IPS DF 6.9 (cell line): Measurements from ENCODE around the gene TLR3.
"Not testable (repeated sequence)": the region's sequence is repeated elsewhere in the genome, so short reads cannot be mapped to it uniquely, and the experiment has no call there.

ENCODE experiments used
- DNase-seq: peaks from one replicate; pipeline ENCODE4 v3.0.0-alpha.2; 2013; ENCODE audit warnings: low read depth, low spot score
- H3K27ac ChIP-seq: one replicate; pipeline ENCODE4 v1.5.1; 2013; ENCODE audit warnings: low read length, control low read depth
- H3K27me3 ChIP-seq: 2 replicates; pipeline ENCODE4 v1.6.1; 2013; ENCODE audit warnings: mild to moderate bottlenecking, low read length; ENCODE audit not compliant: control insufficient read depth, insufficient read depth
- H3K36me3 ChIP-seq: 2 replicates; pipeline ENCODE4 v1.6.1; 2013; ENCODE audit warnings: low read length; ENCODE audit not compliant: control insufficient read depth, insufficient read depth
- H3K4me1 ChIP-seq: 2 replicates; pipeline ENCODE4 v1.6.1; 2013; ENCODE audit warnings: low read length; ENCODE audit not compliant: control insufficient read depth, insufficient read depth
- H3K4me3 ChIP-seq: 2 replicates; pipeline ENCODE4 v1.5.1; 2013; ENCODE audit warnings: mild to moderate bottlenecking, low read length
- H3K9me3 ChIP-seq: 2 replicates; pipeline ENCODE4 v1.6.1; 2013; ENCODE audit warnings: low read length, inconsistent platforms; ENCODE audit not compliant: control insufficient read depth, insufficient read depth
- WGBS: extraction: QIAGEN DNeasy Blood & Tissue Kit; methylation state at CpG from one replicate; pipeline ENCODE4 v1.1.7; 2013; ENCODE audit warnings: mixed read lengths, missing lambda C conversion rate; ENCODE audit not compliant: insufficient read length, insufficient coverage; 5-methylcytosine and 5-hydroxymethylcytosine counted together

TLR3 gene

DNA sequence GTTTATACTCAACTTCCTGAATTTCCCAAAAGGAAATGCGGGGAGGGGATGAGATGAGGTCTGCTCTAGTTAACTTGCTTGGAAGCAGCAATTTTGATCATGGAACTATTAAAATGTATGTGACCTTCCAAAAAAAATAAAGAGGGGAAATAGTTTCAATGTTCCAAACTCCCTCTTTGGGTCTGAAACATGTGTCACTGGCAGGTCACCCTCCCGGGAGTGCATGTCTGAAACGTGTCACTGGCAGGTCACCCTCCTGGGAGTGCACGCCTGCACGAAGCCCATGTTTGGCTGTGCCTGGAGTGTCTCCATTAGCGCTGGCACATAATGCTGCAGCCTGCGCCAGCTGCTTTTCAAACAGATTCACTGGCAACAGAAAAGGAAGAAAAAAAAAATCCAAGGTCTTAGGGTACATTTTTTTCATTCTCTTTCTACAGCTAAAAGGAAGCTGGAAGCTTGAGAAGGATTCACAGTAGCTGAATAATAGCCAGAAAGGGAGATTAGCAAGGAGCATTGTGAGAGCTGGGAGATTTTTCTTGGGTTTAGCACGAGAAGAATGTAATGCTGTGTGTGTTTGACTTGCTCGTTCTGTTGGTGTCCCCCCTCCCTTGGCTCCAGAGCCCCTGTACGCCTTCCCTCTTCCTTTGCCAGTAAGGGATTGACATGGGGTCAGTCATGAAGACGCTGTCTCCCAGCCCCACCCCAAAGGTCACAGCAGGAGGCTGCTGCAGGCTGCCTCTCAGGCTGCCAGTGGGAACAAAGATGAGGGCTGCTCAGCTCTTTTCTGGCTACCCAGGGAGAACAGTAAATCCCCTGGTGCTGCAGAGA, 39.2 kb upstream of the TLR3 start:
- Histone ChIP-seq H3K36me3 (0 out of 2 replicates have a peak, but pooled peaks cover 2% of the 10 kb centered on the region), H3K4me1 (peaks cover 7% of the 10 kb centered on the region), H3K27me3 (no peaks in the 10 kb centered on the region), H3K9me3 (no peaks in the 10 kb centered on the region), H3K4me3 (no peak overlapping the region), H3K27ac (no peak overlapping the region)
- no peak for DNase-seq
- no CpG with 5 or more reads among the region's 11 CpGs for whole genome bisulfite sequencing

DNA sequence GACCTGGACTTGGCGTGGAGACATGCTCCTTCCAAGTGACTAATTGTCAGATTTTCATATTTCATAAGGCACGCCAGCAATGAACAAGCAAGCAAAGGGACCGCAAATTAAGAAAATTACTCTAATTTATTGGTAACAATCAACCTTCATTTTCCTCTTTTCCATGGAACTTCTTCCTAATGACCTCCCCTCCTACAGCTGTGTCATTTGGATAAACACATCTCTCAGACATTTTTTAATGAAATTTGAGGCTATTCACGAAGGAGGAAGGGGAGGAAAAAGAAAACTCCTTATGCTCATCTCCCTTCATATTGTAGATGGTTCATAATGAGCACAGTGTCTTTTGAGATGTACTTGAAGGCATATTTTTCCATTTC, 38.6 kb upstream of the TLR3 start:
- Histone ChIP-seq H3K27ac (no peak overlapping the region), H3K27me3 (no peaks in the 10 kb centered on the region), H3K4me3 (no peak overlapping the region), H3K9me3 (0 out of 2 replicates have a peak, but pooled peaks cover 1% of the 10 kb centered on the region), H3K36me3 (0 out of 2 replicates have a peak, but pooled peaks cover 2% of the 10 kb centered on the region), H3K4me1 (peaks cover 7% of the 10 kb centered on the region)
- DNase-seq: no peak
- no CpG with 5 or more reads among the region's 4 CpGs for WGBS

DNA sequence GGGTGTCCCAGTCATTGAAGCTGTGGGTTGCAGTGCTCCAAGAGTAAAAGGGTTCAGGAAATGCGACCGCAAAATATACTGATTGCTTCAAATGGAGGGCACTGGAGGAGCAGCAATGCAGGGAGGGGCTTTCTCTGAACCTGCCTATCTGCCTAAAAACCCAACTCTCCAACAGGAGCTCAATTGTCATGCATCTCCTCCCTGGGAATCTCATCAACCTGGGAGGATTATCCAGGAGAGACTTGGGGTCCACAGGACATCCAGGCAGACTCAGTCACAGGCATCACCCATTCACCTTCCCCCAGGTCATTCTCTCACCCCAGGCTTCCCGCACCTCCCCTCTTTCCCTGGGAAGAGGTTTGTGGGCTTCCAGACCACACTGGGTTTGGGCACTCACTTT, 38.2 kb upstream of the TLR3 start:
- no peak overlapping the region for H3K4me3 ChIP-seq
- WGBS: no CpG with 5 or more reads among the region's 3 CpGs
- no peak for DNase-seq

GRCh38 chr4:186032259-186032658, 36.7 kb upstream of the TLR3 start:
- no peaks in the 10 kb centered on the region for H3K27me3 ChIP-seq
- H3K36me3 ChIP-seq: no peaks in the 10 kb centered on the region
- WGBS: no CpG with 5 or more reads among the region's 1 CpG
- no peak overlapping the region for H3K27ac ChIP-seq
- 0 out of 2 replicates have a peak, but pooled peaks cover 1% of the 10 kb centered on the region for H3K9me3 ChIP-seq
- H3K4me3 ChIP-seq: no peak overlapping the region
- H3K4me1 ChIP-seq: peaks cover 7% of the 10 kb centered on the region
- no peak for DNase-seq

More for the DNA sequence above, 38.2 kb upstream of the TLR3 start:
- H3K27ac ChIP-seq: no peak overlapping the region
- H3K27me3 ChIP-seq: no peaks in the 10 kb centered on the region
- 0 out of 2 replicates have a peak, but pooled peaks cover 1% of the 10 kb centered on the region for H3K9me3 ChIP-seq
- 0 out of 2 replicates have a peak, but pooled peaks cover 2% of the 10 kb centered on the region for H3K36me3 ChIP-seq
- peaks cover 7% of the 10 kb centered on the region for H3K4me1 ChIP-seq

DNA sequence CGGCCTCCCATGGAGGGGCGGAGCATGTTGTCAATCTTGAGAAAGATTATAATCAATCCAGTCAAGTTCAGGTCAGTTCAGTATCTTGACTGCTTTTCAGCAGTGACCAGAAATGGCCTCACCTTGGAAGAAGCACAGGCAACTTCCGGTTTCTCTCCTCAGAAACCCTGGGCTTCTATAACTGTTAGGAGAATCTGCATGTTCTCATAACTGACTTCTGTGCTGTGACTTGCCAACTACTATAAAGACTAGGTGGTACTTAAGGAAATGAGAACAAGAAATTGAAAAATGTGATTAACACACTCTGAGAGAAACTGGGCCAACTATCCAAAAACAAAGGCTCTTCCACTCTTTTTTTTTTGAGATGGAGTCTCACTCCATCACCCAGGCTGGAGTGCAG, 35.9 kb upstream of the TLR3 start:
- Histone ChIP-seq H3K9me3 (0 out of 2 replicates have a peak, but pooled peaks cover 1% of the 10 kb centered on the region), H3K27me3 (no peaks in the 10 kb centered on the region), H3K27ac (no peak overlapping the region), H3K4me1 (peaks cover 7% of the 10 kb centered on the region), H3K4me3 (no peak overlapping the region), H3K36me3 (no peaks in the 10 kb centered on the region)
- no CpG with 5 or more reads among the region's 3 CpGs for WGBS
- DNase-seq: no peak

DNA sequence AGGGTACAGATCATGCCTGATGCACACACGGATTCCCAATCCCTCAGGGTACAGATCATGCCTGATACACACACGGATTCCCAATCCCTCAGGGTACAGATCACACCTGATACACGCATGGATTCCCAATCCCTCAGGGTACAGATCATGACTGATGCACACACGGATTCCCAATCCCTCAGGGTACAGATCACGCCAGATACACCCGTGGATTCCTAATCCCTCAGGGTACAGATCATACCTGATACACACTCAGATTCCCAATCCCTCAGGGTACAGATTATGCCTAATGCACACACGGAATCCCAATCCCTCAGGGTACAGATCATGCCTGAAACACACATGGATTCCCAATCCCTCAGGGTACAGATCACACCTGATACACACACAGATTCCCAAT, 34.3 kb upstream of the TLR3 start:
- not testable (repeated sequence) for H3K27ac ChIP-seq, H3K27me3 ChIP-seq, H3K4me1 ChIP-seq, H3K36me3 ChIP-seq, H3K9me3 ChIP-seq, H3K4me3 ChIP-seq, DNase-seq
- WGBS: no CpG with 5 or more reads among the region's 7 CpGs

DNA sequence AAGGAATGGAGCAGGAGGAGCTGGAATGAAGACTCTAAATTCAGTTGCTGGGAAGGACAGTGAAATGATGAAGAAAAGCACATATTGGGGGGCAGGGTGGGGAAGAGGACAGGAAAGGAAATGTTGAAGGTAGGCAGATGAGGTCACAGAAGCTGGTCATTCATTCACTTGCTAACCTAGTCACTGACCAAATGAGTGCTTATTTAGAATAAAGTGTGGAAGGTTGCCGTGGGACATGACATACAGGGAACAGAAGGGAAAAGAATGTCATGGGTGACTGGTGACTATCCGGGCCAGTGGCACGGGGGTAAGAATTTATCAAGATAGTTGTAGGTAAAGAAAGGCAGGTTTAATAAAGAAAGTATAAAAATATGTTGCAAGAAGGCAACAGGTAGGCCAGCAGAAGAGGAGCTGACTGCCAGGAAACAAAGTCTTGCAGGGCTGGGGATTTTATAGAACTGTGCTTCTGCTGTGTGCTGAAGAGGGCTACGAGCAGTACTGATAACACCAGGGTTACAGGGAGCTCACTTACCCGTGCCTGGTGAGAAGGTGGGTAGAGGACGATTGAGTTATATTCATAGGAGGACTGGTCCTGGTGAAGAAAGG, 31.9 kb upstream of the TLR3 start:
- Histone ChIP-seq H3K4me3 (no peak overlapping the region), H3K36me3 (no peaks in the 10 kb centered on the region), H3K4me1 (no peaks in the 10 kb centered on the region), H3K9me3 (0 out of 2 replicates have a peak, but pooled peaks cover 1% of the 10 kb centered on the region), H3K27ac (no peak overlapping the region), H3K27me3 (no peaks in the 10 kb centered on the region)
- 80% methylated on average over 1 of the region's 6 CpGs for WGBS
- no peak for DNase-seq

DNA sequence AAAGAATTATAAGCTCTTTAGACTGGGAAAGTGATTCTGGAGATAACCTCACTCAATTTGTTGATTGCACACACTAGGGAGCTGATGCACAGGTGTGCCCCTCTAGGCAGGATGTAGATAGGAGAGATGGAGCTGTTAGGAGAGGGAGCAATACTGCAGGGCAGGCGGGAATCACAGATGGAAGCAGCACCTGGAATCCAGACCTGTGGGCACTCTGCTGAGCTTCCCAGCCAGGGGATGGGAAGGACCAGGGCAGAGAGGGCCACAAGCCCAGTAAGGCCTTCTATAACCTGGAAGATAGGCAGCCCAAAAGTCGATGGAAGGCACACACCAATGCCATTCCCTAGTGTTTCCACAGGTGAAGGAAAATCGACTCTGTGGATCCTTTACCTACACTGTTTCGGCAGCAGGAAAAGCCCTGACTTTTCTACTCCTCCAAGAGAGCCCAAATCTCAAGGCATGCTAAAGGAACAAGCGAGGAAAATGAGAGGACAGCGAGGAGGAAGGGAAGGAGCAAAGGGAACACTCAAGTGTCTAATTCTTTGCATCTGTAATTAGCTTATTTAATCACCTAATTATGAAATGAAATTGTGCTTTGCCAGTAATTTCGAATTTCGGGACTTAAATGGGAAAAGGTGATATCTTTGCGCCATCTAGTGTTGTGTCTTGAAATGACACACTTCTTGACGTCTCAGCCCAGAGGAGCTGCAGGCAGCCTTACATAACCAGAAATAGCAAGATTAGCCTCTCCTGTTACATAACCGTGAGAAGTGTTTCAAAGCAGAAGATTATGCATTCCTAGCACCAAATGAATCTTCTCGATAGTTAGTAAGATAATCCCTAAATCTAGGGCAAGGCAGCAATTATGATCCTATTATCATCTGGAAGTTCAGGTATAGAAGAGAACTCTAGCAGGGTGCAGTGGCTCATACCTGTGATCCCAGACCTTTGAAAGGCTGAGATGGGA, 31.0 kb upstream of the TLR3 start:
- WGBS: no CpG with 5 or more reads among the region's 12 CpGs
- Histone ChIP-seq H3K4me1 (no peaks in the 10 kb centered on the region), H3K4me3 (no peak overlapping the region), H3K27ac (no peak overlapping the region), H3K36me3 (no peaks in the 10 kb centered on the region), H3K27me3 (no peaks in the 10 kb centered on the region), H3K9me3 (0 out of 2 replicates have a peak, but pooled peaks cover 1% of the 10 kb centered on the region)
- no peak for DNase-seq

DNA sequence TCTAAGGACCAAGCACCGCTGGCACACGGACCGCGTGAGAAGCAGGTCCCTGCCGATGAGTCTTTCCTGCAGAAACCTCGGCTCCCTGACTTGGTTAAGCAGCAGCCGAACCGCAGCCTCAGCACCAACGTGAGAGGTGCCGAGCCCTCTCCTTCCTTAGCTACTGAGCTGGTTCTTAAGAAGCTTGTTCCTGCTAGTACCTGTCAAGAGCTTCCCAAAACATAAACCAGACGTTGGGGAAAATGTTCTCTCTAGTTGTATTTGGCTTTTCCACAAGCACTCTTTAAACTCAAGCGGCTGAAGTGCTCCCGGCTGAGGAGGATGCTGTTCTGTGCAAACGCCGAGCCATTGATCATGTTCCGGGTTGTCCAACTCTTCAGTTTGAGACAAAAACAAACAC, 29.3 kb upstream of the TLR3 start:
- Histone ChIP-seq H3K4me1 (no peaks in the 10 kb centered on the region), H3K36me3 (no peaks in the 10 kb centered on the region), H3K27me3 (no peaks in the 10 kb centered on the region), H3K4me3 (no peak overlapping the region), H3K27ac (no peak overlapping the region), H3K9me3 (0 out of 2 replicates have a peak, but pooled peaks cover 1% of the 10 kb centered on the region)
- DNase-seq: no peak
- no CpG with 5 or more reads among the region's 16 CpGs for WGBS

- H3K9me3 ChIP-seq: no peaks in the 10 kb centered on the region
- no peak overlapping the region for H3K27ac ChIP-seq
- no CpG with 5 or more reads among the region's 12 CpGs for WGBS
- no peak overlapping the region for H3K4me3 ChIP-seq
- H3K27me3 ChIP-seq: no peaks in the 10 kb centered on the region
- no peaks in the 10 kb centered on the region for H3K4me1 ChIP-seq
- no peaks in the 10 kb centered on the region for H3K36me3 ChIP-seq
- DNase-seq: no peak
These were observed 28.6 kb upstream of the TLR3 start for GRCh38 chr4:186040316-186040715.
